Spleen (tissue), 11 donors: ENCODE measurements around the gene KBTBD4. TPM values are rescaled to one million over a fixed set of nuclear protein-coding genes. Genes with fewer than 3 reads are reported as not detected.

Experiments
- DNase-seq: peaks from one replicate; pipeline ENCODE4 v3.0.0-alpha.2; 2020
- H3K27ac ChIP-seq, 8 donors: fragments of 200-600 bp; sonication (generic) in 7 of 8; 1 replicate in 4 of 8; 2 replicates in 4 of 8; pipeline versions ENCODE4 v1.5.0 to v1.8.0; 2016 to 2021; ENCODE audit warnings: inconsistent platforms in 4 of 8, mild to moderate bottlenecking in 4 of 8, moderate library complexity in 1 of 8
- H3K27me3 ChIP-seq, 7 donors: fragments of 200-600 bp; sonication (generic) in 6 of 7; replicated peaks in 1 of 7; 1 replicate in 4 of 7; 2 replicates in 3 of 7; pipeline versions ENCODE4 v1.5.0 to v1.8.0; 2016 to 2021; ENCODE audit warnings: inconsistent platforms in 3 of 7, mild to moderate bottlenecking in 1 of 7
- H3K36me3 ChIP-seq, 6 donors: fragments of 200-600 bp; sonication (generic) in 5 of 6; 1 replicate in 4 of 6; 2 replicates in 2 of 6; pipeline versions ENCODE4 v1.5.0 to v1.8.0; 2016 to 2021; ENCODE audit warnings: inconsistent platforms in 2 of 6
- H3K4me1 ChIP-seq, 6 donors: fragments of 200-600 bp; sonication (generic) in 5 of 6; 1 replicate in 3 of 6; 2 replicates in 3 of 6; pipeline versions ENCODE4 v1.5.0 to v1.8.0; 2016 to 2021; ENCODE audit warnings: inconsistent platforms in 3 of 6
- H3K4me3 ChIP-seq, 8 donors: fragments of 200-600 bp; sonication (generic) in 7 of 8; 1 replicate in 4 of 8; 2 replicates in 4 of 8; pipeline versions ENCODE4 v1.5.0 to v1.8.0; 2016 to 2021; ENCODE audit warnings: inconsistent platforms in 4 of 8, mild to moderate bottlenecking in 4 of 8, moderate library complexity in 2 of 8
- H3K9me3 ChIP-seq, 8 donors: fragments of 200-600 bp; sonication (generic) in 7 of 8; 1 replicate in 4 of 8; 2 replicates in 4 of 8; pipeline versions ENCODE4 v1.5.0 to v1.8.0; 2016 to 2021; ENCODE audit warnings: inconsistent platforms in 4 of 8
- CTCF ChIP-seq, 11 experiments: fragments of 200-600 bp in 7 of 11; fragments of 450-650 bp in 4 of 11; sonication (generic) in 4 of 11; IDR thresholded peaks in 8 of 11; conservative IDR thresholded peaks in 3 of 11; 1 replicate in 7 of 11; 2 replicates in 4 of 11; pipeline versions ENCODE4 v1.4.0 to v1.8.0; 2016 to 2021; ENCODE audit warnings: antibody characterized with exemption in 11 of 11, inconsistent platforms in 4 of 11, mild to moderate bottlenecking in 1 of 11
- POLR2A ChIP-seq, 3 donors: fragments of 450-650 bp; IDR thresholded peaks; one replicate each; pipeline ENCODE4 v1.5.1; 2017; ENCODE audit warnings: antibody characterized with exemption in 3 of 3, mild to moderate bottlenecking in 1 of 3
- POLR2AphosphoS5 ChIP-seq, 3 donors: sonication (generic); formaldehyde crosslinking; IDR thresholded peaks; one replicate each; pipeline ENCODE4 v1.5.1; 2017; ENCODE audit warnings: antibody characterized with exemption in 3 of 3
- WGBS, 5 donors: extraction: QIAGEN DNeasy Blood & Tissue Kit in 3 of 5; methylation state at CpG; one replicate each; pipeline versions ENCODE4 v1.1.5 to v1.1.7; 2013 to 2018; 5-methylcytosine and 5-hydroxymethylcytosine counted together
- intact Hi-C: fragments of 100-400 bp; cut with DNase I; formaldehyde crosslinking; loops from one replicate; pipeline ENCODE4 v1.15.0; 2023; ENCODE audit warnings: low total_unique reads
- polyA plus RNA-seq, 3 donors: library from polyadenylated mRNA; stranded (reverse); fragments of 200-250 nt; gene quantifications; one replicate each; pipeline ENCODE4 v1.2.1, GENCODE V29; 2013
- total RNA-seq, 7 donors: library from RNA; depleted of rRNA in 3 of 7; stranded (reverse); fragments of >200 nt in 3 of 7; fragmentation: NEBNext Ultra II Directional in 4 of 7; extraction: Animal tissue kit (Norgen Biotek cat#: 25700) in 4 of 7; gene quantifications; one replicate each; pipeline versions ENCODE4 v1.1.0 to v1.2.1, GENCODE V29; 2016 to 2021
- donor health status: healthy with polysubstance abuse.
- donor health status: DM: no; HTN: no; CAD: no; lungs with moderate emphysema.
- donor health status: DM: no; HTN: no; CAD: no.
- donor health status: Bipolar disorder and iron deficiency.
- donor health status: healthy.
- donor health status: DM: no; HTN: no; CAD: no.
- donor health status: DM: yes; HTN: yes; CAD: no.

KBTBD4 gene
- total and polyA plus RNA-seq, 10 donors: 8.7 to 22.4 (median 17.5) TPM

GRCh38 chr11:47611348-47611794 is 32.6 kb upstream of the KBTBD4 start:
- Histone ChIP-seq H3K36me3 (peaks cover 0 to 20% (median 5%) of the 10 kb centered on the region in 6 donors), H3K4me3 (no peak overlapping the region), H3K9me3 (no peaks in the 10 kb centered on the region), H3K27me3 (no peaks in the 10 kb centered on the region), H3K27ac (peak overlapping the region in 1 of 8 donors; percentile 31), H3K4me1 (peaks cover 0 to 15% (median 7%) of the 10 kb centered on the region in 6 donors)
- TF ChIP-seq POLR2AphosphoS5 (IDR thresholded peaks at IDR 0.05): peak in 1 of 3 donors; percentile 10
- no peak for TF ChIP-seq POLR2A (IDR thresholded peaks at IDR 0.05)
- 35 to 57% (median 47%) methylated on average over 6 of the region's 6 CpGs for WGBS, 5 donors
- DNase-seq: peak; percentile 36
- intact Hi-C loops: no loop called here

DNA sequence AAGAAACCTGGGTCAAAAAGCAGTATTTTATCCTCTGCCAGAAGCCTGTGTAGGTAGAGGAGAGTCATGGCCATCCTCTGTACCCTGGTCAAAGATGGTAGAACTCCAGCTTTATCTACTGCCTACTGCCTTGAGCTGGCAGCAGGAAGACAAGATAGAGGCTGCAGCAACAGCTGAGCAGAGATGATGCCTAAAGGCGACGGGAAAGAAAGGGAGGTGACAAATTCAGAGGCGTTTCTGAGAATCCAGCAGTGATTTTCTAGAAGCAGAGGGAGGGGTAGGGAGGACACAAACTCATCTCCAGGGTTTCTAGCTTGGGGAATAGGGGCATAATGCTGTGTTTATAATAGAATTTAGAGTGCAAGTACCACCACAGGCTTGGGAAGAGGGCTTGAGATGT is 30.9 kb upstream of the KBTBD4 start:
- TF ChIP-seq POLR2A (IDR thresholded peaks at IDR 0.05) (no peak), CTCF (IDR thresholded peaks at IDR 0.05 in 8 of 11, conservative IDR thresholded peaks at IDR 0.05 in 3 of 11) (no peak), POLR2AphosphoS5 (IDR thresholded peaks at IDR 0.05) (no peak)
- DNase-seq: no peak
- H3K36me3 ChIP-seq: peaks cover 0 to 13% (median 4%) of the 10 kb centered on the region in 6 donors
- WGBS, 5 donors: 65 to 85% (median 78%) methylated on average over 3 of the region's 3 CpGs
- no peak overlapping the region for H3K4me3 ChIP-seq
- no peaks in the 10 kb centered on the region for H3K27me3 ChIP-seq
- H3K9me3 ChIP-seq: no peaks in the 10 kb centered on the region
- intact Hi-C loops: no loop called here
- H3K4me1 ChIP-seq: peaks cover 0 to 15% (median 7%) of the 10 kb centered on the region in 6 donors
- H3K27ac ChIP-seq: no peak overlapping the region

- no peak for TF ChIP-seq POLR2AphosphoS5 (IDR thresholded peaks at IDR 0.05)
- TF ChIP-seq CTCF (IDR thresholded peaks at IDR 0.05 in 8 of 11, conservative IDR thresholded peaks at IDR 0.05 in 3 of 11): no peak
- no peak for TF ChIP-seq POLR2A (IDR thresholded peaks at IDR 0.05)
- Histone ChIP-seq H3K36me3 (peaks cover 0 to 13% (median 4%) of the 10 kb centered on the region in 6 donors), H3K27ac (no peak overlapping the region), H3K4me3 (no peak overlapping the region), H3K9me3 (no peaks in the 10 kb centered on the region), H3K4me1 (peaks cover 0 to 15% (median 7%) of the 10 kb centered on the region in 6 donors), H3K27me3 (no peaks in the 10 kb centered on the region)
- 79 to 93% (median 84%) methylated on average over 7 of the region's 7 CpGs for WGBS, 5 donors
- intact Hi-C loops: no loop called here
- no peak for DNase-seq
These were observed 28.6 kb upstream of the KBTBD4 start for GRCh38 chr11:47607380-47607779.

GRCh38 chr11:47606731-47607130 is 28.0 kb upstream of the KBTBD4 start:
- Histone ChIP-seq H3K9me3 (no peaks in the 10 kb centered on the region), H3K4me3 (no peak overlapping the region), H3K36me3 (peaks cover 0 to 13% (median 4%) of the 10 kb centered on the region in 6 donors), H3K27ac (no peak overlapping the region), H3K4me1 (peaks cover 0 to 11% (median 5%) of the 10 kb centered on the region in 6 donors), H3K27me3 (no peaks in the 10 kb centered on the region)
- no peak for DNase-seq
- TF ChIP-seq CTCF (IDR thresholded peaks at IDR 0.05 in 8 of 11, conservative IDR thresholded peaks at IDR 0.05 in 3 of 11) (no peak), POLR2AphosphoS5 (IDR thresholded peaks at IDR 0.05) (no peak), POLR2A (IDR thresholded peaks at IDR 0.05) (no peak)
- intact Hi-C loops: no loop called here
- 44 to 60% (median 51%) methylated on average over 5 of the region's 5 CpGs for WGBS, 5 donors
